GM21576 (cell line): ENCODE data around the gene BLVRB.
"Not testable (repeated sequence)": the region's sequence is repeated elsewhere in the genome, so short reads cannot be mapped to it uniquely, and the experiment has no call there.

Source experiments
- ATAC-seq: cut with Tn5 transposase; IDR thresholded peaks from one replicate; pipeline ENCODE4 v1.9.1; 2021; ENCODE audit warnings: mild to moderate bottlenecking, moderate library complexity; ENCODE audit not compliant: unreplicated experiment

The BLVRB gene

DNA sequence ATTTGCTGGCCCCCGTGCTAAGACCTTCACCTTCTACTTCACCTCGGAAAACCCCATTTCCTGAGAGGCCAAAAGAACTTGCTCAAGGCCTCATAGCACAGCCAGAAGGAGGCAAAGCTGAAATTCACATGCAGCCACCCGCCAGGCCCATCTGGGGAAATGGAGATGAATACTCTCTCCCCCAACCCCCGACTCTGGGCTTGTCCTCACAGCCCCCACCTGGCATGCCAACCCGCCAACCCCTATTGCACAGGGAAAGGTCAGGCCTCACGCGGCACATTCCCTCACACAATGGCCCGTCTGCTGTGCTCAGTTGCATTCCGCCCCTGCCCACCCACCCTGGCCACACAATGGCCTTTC, 55.5 kb downstream of the BLVRB start:
- ATAC-seq: no peak

DNA sequence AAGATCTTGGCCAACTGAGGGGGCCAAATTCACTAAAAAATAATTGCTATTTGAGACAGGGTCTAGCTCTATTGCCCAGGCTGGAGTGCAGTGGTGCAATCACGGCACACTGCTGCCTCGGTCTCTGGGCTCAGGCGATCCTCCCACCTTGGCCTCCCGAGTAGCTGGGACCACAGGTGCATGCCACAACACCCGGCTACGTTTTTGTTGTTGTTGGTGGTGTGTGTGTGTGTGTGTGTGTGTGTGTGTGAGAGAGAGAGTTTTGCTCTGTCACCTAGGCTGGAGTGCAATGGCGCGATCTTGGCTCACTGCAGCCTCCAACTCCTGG, 57.0 kb downstream of the BLVRB start:
- not testable (repeated sequence) for ATAC-seq

DNA sequence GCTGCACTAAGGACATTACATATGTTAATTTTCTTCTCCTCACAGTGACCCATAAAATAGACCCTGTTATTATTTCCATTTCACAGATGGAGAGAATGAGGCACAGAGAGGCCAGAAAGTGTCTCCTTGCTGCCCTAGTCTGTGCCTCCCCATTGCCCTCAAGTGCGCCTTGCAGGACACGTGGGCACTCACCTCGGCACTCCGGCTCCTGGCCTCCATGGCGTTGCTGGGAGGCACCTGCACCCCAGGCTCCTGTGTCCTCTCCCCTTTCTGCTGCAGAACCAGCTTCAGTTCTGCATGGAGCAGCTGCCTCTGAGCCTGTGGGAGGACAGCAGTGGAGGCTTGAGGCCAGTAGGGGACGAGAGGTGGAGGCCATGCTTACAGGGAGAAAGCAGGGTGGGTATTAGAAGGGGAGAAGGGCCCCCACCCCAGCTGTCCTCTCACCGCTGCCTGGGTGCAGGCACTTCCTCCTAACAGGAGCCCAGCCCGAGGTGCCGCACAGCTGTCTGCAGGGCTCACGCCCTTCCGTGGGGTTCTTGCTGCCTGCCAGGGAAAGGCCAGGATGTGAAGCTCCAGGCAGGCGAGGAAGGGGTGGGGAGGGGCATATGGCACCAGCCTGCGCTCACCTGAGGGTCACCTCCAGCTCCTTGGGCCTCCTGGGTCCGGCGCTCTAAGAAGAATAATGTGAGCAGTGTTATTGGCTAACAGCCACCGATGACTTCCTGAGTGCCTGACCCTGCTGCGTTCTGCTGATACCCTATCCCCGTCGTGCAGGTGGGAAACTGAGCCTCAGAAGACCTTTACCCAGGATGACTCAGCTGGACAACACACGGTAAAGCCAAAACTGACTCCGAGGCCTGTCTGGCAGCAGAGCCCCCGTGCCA, 57.6 kb downstream of the BLVRB start:
- ATAC-seq: no peak

DNA sequence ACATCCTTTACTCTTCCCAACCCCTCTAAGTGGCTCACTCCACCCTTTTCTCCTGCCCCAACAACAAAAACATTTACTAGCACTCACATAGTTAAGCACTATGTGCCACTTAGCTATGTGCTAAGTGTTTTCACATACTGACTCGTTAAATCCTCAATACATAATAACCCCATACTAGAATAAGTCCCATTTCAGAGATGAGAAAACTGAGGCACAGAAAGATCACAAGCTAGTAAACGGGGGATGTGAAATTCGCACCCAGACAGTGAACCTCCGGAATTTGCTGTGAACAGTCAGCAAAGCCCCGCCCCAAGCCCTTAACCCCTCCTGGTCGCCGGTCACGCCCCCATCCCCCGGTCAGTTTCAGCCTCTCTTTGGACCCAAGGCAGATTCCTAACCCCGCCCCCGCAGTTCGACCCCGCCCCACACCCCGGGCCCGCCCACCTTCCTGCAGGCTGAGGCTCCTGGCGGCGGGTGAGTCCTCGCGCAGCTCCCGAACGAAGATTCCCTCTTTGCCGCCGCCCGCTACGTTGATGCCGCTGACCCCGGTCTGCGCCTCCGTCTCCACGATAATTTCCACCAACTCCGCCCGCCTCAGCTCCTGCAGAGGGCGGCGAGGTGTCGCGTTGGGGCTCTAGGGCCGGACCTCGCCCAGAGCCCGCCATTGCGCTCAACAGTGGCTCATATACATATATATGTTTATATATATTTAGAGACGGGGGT, 62.1 kb downstream of the BLVRB start:
- peak; percentile 65 for ATAC-seq

DNA sequence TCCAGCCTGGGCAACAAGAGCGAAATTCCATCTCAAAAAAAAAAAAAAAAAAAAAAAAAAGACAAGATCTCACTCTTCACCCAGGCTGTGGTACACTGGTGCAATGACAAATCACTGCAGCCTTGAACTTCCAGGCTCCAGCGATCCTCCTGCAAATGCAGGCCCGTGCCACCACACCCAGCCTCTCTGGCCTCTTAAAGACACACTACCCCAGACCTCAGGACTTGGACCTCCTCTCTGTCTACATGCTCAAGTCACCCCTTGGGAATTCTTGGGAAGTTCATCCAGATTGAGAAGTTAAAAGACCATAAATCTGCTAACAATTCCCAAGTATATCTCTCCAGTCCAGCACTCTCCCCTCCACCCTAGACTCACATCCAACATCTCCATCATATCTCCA, 65.0 kb downstream of the BLVRB start:
- ATAC-seq: no peak

- ATAC-seq: no peak
These were observed 67.0 kb downstream of the BLVRB start for GRCh38 chr19:40398417-40399131.
